Measurements from ENCODE around the gene PSMC3. TPM values are rescaled to one million over a fixed set of nuclear protein-coding genes. Genes with fewer than 3 reads are reported as not detected.

Gene PSMC3
- total RNA-seq, 2 donors from 2014 or later, result 122 to 160 TPM

- no peak for TF ChIP-seq CTCF (IDR thresholded peaks at IDR 0.05)
- H3K36me3 ChIP-seq, result no peaks in the 10 kb centered on the region
- no peaks in the 10 kb centered on the region for H3K9me3 ChIP-seq
- H3K27me3 ChIP-seq (replicated peaks; ENCODE audit: insufficient read depth), result no peaks in the 10 kb centered on the region
- H3K4me1 ChIP-seq (ENCODE audit: control insufficient read depth in 1 of 2, low read depth in 2 of 2), result peaks cover 23 to 28% of the 10 kb centered on the region in 2 donors
- ATAC-seq (ENCODE audit: insufficient number of reproducible peaks, low FRiP score, low read depth), result no peak
- no peak overlapping the region for H3K27ac ChIP-seq
- H3K4me3 ChIP-seq, result no peak overlapping the region
- no peak for DNase-seq (ENCODE audit: low spot score)
These were observed 22.7 kb downstream of the PSMC3 start for GRCh38 chr11:47403571-47403970.

- no peaks in the 10 kb centered on the region for H3K27me3 ChIP-seq (replicated peaks; ENCODE audit: insufficient read depth)
- H3K9me3 ChIP-seq, result no peaks in the 10 kb centered on the region
- ATAC-seq (ENCODE audit: insufficient number of reproducible peaks, low FRiP score, low read depth) (no peak), DNase-seq (ENCODE audit: low spot score) (no peak)
- H3K4me3 ChIP-seq, result no peak overlapping the region
- no peaks in the 10 kb centered on the region for H3K36me3 ChIP-seq
- no peak overlapping the region for H3K27ac ChIP-seq
- TF ChIP-seq CTCF (IDR thresholded peaks at IDR 0.05), result no peak
- H3K4me1 ChIP-seq (ENCODE audit: control insufficient read depth in 1 of 2, low read depth in 2 of 2), result peaks cover 23 to 28% of the 10 kb centered on the region in 2 donors
These were observed 23.1 kb downstream of the PSMC3 start for GRCh38 chr11:47403135-47403534.

GRCh38 chr11:47400768-47401279 lies 25.4 kb downstream of the PSMC3 start:
- H3K27ac ChIP-seq, result peak overlapping the region; percentile 69 to 84
- ATAC-seq (ENCODE audit: insufficient number of reproducible peaks, low FRiP score, low read depth) (no peak), DNase-seq (ENCODE audit: low spot score) (no peak)
- H3K9me3 ChIP-seq, result no peaks in the 10 kb centered on the region
- TF ChIP-seq CTCF (IDR thresholded peaks at IDR 0.05), result no peak
- peaks cover 12 to 16% of the 10 kb centered on the region in 2 donors for H3K4me1 ChIP-seq (ENCODE audit: control insufficient read depth in 1 of 2, low read depth in 2 of 2)
- no peaks in the 10 kb centered on the region for H3K36me3 ChIP-seq
- H3K4me3 ChIP-seq, result peak overlapping the region; percentile 84
- no peaks in the 10 kb centered on the region for H3K27me3 ChIP-seq (replicated peaks; ENCODE audit: insufficient read depth)

- no peaks in the 10 kb centered on the region for H3K27me3 ChIP-seq (replicated peaks; ENCODE audit: insufficient read depth)
- no peak for DNase-seq (ENCODE audit: low spot score)
- peak overlapping the region; percentile 69 to 84 for H3K27ac ChIP-seq
- H3K9me3 ChIP-seq, result no peaks in the 10 kb centered on the region
- peak overlapping the region; percentile 84 for H3K4me3 ChIP-seq
- peak; percentile 41 for ATAC-seq (ENCODE audit: insufficient number of reproducible peaks, low FRiP score, low read depth)
- no peak for TF ChIP-seq CTCF (IDR thresholded peaks at IDR 0.05)
- no peaks in the 10 kb centered on the region for H3K36me3 ChIP-seq
- H3K4me1 ChIP-seq (ENCODE audit: control insufficient read depth in 1 of 2, low read depth in 2 of 2), result peaks cover 12 to 16% of the 10 kb centered on the region in 2 donors
These were observed 26.1 kb downstream of the PSMC3 start for GRCh38 chr11:47399860-47400767.

GRCh38 chr11:47398551-47398950 lies 27.7 kb downstream of the PSMC3 start:
- TF ChIP-seq CTCF (IDR thresholded peaks at IDR 0.05), result no peak
- ATAC-seq (ENCODE audit: insufficient number of reproducible peaks, low FRiP score, low read depth), result no peak
- H3K9me3 ChIP-seq, result no peaks in the 10 kb centered on the region
- no peak overlapping the region for H3K27ac ChIP-seq
- DNase-seq (ENCODE audit: low spot score), result no peak
- H3K4me1 ChIP-seq (ENCODE audit: control insufficient read depth in 1 of 2, low read depth in 2 of 2), result peaks cover 12 to 16% of the 10 kb centered on the region in 2 donors
- H3K36me3 ChIP-seq, result no peaks in the 10 kb centered on the region
- no peaks in the 10 kb centered on the region for H3K27me3 ChIP-seq (replicated peaks; ENCODE audit: insufficient read depth)
- no peak overlapping the region for H3K4me3 ChIP-seq
